Activated effector memory CD4-positive, alpha-beta T cell treated with Interleukin-2 at 50 U/mL for 16 hours (primary cell): ENCODE results near the gene ZNF366.

ENCODE experiments used
- DNase-seq: peaks from one replicate; pipeline ENCODE4 v3.0.0-alpha.2; 2020

Gene ZNF366, protein sequence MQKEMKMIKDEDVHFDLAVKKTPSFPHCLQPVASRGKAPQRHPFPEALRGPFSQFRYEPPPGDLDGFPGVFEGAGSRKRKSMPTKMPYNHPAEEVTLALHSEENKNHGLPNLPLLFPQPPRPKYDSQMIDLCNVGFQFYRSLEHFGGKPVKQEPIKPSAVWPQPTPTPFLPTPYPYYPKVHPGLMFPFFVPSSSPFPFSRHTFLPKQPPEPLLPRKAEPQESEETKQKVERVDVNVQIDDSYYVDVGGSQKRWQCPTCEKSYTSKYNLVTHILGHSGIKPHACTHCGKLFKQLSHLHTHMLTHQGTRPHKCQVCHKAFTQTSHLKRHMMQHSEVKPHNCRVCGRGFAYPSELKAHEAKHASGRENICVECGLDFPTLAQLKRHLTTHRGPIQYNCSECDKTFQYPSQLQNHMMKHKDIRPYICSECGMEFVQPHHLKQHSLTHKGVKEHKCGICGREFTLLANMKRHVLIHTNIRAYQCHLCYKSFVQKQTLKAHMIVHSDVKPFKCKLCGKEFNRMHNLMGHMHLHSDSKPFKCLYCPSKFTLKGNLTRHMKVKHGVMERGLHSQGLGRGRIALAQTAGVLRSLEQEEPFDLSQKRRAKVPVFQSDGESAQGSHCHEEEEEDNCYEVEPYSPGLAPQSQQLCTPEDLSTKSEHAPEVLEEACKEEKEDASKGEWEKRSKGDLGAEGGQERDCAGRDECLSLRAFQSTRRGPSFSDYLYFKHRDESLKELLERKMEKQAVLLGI

DNA sequence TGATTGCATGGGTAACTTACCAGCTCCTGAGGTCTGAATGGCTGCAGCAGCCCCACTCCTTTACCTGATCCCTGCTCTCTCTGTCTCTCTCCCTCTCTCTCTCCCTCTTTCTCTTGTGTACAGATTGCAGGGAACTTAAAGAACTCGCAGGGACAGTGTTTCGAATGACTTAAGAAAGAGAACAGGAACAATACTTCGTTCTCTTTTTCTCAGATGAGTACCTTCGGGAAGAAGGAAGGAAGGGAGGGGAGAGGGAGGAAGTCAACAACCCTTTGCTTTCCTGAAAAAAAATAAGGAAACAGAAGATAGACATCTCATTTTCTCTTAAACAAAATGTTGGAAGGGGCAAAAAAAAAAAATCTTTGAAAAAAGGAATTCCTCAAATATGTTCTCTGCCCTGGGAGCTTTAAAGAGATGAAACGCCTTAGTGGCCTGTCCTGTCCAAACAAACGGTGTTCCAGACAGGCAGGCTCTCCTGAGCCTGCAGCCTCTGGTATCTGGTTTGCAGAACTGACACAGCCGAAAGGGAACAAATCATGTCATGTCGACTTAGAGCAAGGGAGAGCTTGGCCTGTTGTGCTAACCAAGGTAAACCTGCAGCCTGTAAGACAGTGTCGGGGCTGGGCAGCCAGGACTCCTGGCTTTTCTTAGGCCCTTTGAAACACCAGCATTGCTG, at the start of gene ZNF366:
TSS of gene ZNF366 (minus strand) at position 180 of the 676 bp plus-strand sequence. CDS start 45,914 bp downstream, outside the sequence.
- no peak for DNase-seq

DNA sequence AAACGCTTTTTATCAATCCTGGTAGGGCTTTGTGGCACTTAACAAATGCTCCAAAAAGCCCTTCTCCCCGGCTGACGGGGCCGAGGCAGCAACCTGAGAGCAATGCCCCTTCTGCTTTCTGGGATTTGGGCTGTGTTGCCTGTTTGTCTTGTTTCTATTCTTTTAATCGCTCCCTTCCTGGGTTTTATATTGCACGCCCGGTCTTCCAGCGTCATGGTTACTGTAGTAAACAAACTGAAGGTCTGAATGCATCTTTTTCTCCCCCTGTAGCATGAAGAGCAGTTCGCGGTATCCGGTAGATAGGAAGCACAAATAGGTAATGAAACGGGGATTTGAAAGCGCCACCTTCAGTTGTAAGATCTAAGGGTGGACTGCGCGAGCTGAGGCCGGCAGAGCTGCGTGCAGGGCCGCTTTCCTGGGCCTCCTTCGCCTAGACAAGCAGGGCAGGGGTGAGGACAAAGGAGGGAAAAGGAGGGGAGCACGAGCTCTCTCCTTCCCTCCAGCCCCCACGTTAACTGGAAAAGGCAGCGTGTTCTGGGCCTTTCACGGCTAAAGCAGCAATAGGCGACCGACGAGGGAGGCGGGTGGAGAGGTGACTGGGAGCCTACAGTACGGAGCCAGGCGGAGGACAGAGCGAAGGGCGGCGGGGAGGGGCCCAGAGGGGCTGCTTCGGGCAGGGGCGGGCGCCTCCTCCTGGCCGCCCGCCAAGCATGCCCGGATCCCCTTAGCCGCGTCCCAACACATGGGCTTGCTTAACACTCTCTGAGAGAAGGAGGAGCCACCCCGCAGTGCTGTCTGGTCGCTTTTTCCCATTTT, 49.3 kb upstream of the ZNF366 start:
- DNase-seq: no peak

DNA sequence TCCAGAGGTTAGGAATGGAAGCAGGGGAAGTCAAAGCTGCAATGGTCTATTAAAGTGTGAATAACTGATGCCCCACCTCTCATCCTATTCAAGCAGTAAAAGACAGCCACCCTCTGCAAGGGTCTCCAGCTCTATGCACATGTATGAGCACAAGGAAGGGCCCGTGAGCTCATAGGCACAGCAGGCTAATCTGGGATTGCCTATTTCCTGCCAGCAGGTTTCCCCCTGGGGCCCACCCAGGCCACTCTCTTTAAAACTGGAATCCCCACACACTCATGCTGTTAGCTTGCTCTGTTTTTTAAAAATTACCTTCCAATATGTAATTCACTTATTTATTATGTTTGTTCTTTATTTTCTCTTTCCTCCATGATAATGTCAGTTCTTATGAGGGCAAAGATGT, 48.7 kb upstream of the ZNF366 start:
- no peak for DNase-seq

DNA sequence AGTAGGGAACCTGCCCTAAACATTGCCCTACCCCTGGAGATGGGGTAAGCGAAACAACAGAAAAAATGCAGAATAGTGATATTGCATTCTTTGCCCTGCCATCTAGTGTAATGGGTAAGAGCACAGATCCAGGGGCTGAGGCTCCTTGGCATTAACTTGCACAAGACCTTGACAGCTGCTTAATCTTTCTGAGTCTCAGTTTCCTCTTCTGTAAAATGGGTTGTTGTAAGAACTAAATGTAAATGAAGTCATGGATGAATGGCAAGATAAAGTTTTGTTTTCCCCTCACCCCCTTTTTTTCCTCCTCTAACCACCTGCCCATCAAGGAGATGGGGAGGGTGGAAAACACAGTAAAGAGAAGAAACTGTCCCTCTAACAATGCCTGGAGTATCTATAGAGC, 47.7 kb upstream of the ZNF366 start:
- no peak for DNase-seq

DNA sequence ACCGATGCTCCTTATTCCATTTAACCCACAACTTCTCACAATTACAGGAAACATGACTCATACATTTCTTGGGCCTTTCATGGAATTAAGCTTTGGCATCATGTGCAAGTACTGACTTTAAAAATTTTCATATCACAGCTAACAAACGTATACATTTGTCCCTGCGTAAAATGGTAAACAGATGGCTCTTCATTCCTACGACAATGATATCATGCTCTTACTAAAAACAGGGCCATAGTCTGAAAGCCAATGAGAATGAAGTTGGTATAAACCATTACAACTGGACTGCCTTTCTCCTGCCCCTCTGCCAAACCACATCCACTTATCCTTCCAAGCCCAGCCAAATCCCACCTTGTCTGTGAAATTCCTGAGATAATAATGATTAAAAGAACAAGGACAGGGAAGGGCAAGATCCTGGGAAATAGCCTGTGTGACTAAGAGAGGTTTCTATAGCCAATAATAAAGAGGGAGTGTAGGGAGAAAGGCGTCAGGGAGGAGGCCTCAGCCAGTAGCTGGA, 44.9 kb upstream of the ZNF366 start:
- no peak for DNase-seq

DNA sequence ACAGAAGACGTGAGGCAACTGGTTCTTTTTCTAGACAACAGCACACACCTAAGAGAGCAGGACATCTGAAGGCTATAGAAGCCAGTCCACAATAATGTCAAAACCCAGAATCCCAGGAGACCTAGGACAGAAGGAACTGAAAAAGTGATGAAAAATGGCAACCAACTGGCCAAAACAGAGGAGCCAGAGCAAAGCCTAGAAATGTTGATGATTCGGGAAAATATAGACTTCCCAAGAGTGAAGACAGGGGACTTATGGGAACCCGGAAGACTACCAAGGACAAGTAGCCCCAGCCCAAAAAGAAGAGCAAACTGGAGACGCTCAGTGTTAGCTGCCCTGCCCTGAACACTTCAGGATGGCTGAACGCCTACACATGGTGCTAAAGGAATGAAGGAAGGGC, 43.4 kb upstream of the ZNF366 start:
- no peak for DNase-seq

DNA sequence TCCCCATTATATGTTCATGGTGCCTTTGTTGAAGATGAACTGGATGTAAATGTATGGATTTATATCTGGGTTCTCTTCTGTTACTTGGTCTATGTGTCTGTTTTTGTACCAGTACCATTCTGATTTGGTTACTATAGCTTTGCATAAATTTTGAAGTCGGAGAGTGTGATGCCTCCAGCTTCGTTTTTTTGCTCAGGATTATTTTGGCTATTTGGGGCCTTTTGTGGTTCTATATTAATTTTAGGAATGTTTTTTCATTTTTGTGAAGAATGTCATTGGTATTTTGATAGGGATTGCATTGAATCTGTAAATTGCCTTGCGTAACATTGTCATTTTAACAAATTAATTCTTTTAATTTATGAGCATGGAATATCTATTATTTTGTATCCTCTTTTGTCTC, 36.6 kb upstream of the ZNF366 start:
- DNase-seq: no peak

DNA sequence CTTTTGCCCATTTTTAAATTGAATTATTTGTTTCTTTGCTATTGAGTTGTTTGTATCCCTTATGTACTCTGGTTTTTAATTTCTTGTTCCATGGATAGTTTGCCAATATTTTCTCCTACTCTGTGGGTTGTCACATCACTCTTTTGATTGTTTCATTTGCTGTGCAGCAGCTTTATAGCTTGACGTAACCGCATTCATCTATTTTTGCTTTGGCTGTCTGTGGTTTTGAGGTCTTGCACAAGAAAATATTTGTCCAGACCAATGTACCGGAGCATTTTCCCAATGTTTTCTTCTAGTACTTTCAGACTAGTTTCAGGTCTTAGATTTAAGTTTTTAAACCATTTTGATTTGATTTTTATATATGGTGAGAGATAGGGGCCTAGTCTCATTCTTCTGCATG, 36.2 kb upstream of the ZNF366 start:
- no peak for DNase-seq

DNA sequence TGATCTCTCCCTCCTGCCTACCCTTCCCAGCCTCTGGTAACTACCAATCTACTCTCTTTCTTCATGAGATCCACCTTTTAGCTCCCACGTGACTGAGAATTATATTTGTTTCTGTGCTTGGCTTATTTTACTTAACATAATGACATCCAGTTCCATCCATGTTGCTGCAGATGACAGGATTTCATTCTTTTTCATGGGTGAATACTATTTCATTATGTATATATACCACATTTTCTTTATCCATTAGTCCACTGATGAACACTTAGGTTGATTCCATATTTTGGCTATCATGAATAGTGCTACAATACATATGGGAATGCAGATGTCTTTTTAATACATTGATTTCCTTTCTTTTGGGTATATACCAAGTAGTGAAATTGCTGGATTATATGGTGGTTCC, 35.5 kb upstream of the ZNF366 start:
- no peak for DNase-seq

DNA sequence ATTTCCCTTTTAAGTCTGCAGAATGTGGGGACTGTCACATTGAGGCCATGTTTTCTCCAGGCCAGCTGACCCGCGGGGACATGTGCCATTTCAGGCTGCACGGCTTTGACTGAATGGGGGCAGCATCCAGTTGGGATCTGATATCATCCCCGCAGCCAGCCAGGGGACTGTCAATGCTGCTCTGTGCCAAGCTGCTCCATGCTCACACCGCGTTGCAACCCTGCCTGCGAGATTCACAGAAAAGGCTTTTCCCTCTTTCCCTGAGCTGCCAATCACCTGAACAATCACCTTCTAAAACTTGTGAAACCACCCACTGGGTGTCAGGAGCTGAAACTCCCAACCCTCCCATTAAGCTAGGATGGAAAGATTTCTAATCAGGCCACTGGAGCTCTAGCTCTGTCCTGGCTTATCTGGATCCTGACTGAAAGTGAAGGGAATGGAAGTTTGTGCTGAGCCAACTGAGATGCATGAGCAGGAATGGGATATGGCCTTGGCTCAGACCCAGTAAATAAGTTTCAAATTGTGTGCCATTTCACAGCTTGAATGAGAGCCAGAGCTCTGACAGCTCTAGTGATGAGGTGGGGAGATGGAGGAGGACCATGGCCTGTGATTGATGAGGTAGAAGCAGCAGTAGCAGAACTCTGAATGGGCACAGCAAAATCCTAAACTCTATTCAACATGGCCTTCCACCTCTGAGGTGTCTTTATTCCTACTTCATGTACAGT, 34.5 kb upstream of the ZNF366 start:
- DNase-seq: no peak

DNA sequence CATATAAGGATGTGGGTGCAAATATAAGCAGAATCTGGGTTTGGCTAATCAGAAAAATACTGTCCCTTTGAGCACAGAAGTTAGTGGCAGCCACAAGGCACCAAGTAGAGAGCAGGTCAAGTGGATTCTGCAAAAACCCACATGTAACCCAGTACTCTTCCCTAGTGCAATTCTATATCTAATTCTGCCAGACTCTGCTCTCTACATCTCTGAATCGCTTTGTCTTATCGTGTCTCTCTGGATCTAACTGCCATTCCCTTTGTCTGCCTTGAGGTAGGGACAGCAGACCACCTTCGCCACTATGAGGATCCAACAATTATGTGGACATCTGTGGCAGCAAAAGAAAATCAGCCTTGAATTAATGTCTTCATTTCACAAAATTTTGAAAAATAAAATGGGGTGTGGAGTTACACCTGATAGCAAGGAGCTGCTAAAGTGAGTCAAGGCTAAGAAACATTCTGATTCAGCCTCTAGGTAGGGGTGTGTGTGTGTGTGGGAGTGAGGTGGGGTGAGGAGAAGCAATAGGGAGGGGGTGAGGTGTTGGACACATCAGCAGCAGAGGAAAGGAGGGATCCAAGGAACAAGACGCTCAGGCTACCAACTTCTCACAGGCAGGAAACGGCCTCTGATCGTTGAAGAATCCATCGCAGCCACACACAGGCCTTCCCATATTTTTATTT, 33.7 kb upstream of the ZNF366 start:
- no peak for DNase-seq

DNA sequence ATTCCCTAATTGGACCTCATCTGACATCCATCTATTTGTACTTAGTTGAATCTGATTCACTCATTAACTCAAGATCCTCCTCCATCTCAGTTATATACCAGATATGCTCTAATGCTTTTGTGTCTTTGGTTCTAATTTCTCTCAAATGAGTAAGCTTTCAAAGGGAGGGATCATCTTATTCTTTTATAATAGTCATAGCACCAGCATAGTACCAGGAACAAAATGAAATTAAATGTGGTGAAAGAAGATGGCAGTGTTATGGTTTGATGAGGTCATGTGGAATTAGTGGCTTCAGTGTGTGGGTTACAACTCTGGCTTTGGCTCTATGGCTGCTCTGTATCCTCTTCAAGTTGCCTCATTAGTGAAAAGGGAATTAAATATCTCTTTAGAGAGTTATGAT, 32.5 kb upstream of the ZNF366 start:
- no peak for DNase-seq

DNA sequence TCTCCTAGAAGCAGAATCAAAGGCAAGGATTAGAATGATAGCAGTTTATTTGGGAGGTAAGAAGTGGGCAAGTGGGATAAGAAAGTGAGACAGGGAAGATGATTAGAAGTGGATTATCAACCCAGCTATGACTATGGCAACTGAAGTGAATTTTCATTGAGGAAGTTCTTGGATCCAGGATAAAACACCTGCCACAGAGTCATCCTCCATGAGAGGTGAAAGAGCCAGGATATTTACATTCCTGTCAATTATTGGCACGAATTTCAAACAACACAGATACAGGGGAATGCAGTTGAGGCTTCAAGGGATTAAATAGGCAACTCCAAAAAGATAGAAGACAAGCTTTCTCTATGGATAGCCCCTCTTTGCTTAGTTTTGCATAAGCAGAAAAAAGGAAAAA, 31.8 kb upstream of the ZNF366 start:
- no peak for DNase-seq

DNA sequence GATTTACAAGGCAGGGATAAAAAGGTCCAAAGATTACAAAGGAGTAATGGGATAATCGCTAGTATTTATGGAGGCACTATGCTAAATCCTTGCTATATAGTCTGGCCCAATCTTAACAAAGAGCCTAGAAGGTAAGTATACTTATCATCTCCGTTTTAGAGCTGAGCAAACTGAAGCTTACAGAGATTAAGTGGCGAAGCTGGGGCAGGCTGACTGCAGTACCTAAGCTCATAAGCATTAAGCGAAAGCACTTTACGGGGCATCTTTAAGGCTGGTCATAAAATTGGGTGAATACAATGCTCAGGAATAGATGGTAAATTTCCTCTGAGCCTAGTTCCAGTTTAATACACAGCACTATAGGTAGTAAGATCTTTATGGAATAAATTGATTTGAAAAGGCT, 30.0 kb upstream of the ZNF366 start:
- DNase-seq: no peak

DNA sequence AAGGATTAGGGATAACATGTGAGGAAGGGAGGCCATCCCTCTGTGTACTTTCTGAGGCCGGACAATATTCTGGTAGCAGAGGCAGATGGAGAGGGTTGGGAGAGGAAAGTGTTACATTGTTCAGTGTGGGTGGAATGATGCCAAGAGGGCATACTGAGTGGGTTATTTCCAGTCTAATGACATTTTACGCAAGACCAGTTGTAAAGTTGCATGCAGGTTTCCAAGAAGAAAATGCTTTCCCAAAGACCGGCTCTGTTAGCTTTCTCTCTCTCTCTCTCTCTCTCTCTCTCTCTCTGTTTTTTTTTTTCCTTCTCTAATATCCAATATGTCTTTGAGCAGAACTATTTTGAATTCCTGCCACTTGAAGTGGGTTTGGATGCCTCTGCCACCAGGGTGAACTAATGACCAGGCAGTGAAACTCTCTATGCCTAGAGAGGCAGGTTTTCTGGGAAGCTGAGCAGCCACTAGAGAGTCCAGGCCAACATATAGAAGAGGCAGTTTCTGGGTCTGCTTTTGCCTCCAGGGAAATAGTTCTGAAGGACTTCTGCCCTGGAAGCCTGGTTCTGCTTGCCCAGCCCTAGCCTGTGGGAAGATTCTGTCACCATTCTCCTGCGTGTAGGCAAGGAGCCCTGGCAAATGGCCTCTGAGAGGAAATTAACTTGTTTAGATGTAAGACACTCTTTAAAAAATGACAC, 24.4 kb upstream of the ZNF366 start:
- DNase-seq: no peak

DNA sequence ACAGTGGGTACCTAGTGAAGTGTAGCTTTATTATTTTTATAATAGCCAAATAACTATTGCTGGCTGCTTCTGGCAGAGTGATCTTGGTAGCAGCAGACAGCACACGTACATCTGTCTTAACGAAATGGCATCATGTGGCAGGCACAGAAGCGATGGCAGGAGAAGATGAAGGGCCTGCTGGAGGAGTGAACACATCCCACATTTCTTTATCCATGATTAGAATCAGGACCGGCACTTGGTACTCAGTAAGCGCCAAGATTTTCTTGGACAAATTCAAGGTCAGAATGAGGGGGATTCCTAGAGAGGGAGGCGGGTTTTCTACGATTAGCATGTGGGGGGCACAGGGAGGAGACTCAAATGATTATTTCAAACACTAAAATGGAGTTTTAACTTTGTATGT, 23.0 kb upstream of the ZNF366 start:
- DNase-seq: no peak

DNA sequence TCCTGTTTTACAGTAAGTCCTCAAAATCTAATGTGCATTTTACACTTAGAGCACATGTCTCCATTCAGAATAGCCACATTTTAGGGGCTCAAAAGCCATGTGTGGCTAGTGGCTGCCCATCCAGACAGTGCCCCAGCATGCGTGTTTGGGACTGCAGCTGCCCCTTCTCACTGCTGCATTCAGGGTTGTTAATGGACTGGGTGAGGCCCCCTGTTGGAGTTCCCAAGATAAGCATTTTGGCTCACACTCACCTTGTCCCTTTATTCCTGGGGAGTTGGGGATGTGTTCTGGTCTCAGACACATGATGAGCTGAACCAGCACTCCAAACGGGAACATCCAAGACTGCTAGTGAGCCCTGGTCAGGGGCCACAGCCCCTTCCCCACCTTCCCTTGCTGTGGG, 22.2 kb upstream of the ZNF366 start:
- no peak for DNase-seq

DNA sequence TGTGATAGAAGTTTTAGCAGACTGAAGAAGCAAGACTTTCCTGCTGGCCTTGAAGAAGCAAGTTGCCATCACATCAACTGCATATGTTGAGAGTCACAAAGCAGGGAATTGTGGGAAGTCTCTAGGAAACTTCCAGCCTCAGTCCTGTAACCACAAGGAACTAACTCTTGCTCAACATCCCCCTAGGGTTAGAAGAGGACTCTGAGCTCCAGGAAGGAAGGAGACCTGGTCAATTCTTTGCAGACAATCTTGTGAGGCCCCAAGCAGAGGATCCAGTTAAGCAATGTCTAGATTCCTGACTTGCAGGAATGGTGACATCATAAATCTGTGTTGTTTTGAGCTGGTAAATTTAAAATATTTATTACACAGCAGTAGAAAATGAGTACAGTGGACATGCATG, 18.6 kb upstream of the ZNF366 start:
- no peak for DNase-seq

DNA sequence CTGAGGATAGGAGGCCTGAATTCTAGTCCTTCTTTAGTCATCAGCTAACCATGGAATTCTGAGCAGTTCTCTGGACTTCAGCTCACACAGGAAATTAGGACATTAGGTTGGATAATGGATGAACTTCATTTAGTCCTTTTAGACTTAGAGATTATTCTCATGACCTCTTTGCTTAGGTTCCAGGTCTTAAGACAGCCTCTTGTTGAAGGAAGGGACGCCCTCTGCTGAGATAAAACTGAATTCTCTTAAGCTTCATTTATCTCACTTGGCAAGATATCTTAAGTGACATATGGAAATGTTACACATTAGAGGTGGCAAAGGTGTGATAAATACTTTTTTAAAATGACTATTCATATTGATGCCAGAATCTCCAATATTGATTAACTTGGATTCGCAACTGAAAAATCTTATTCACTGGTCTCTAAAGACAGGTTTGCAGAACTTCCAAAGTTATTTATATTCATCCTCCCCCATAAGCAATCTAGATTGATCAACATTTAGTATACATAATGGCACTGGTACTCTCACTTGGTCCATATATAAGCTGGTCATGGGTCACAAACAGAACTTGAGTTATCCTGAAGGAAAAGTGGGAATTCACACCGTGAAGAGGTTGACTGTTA, 16.9 kb upstream of the ZNF366 start:
- no peak for DNase-seq

DNA sequence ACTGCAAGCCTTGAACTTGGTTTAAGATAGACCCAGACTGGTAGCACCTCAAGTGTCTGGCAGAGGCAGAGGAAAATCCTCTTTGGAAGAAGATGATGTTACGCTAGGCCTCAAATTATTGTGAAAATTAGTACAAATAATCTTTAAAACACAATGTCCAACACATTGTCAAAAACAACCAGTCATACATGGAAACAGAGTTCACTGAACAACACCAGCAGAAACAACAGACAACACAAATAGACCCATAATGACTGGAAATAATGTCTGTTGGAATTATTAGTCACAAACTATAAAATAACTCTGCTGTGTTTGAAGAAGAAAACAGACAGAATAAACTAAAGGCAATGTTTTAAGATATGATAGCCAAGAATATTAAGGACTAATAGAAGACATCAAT, 15.4 kb upstream of the ZNF366 start:
- DNase-seq: no peak
